GM18526 (cell line): ENCODE results near the gene CROCC.

Experiments
- POLR2A ChIP-seq: IDR thresholded peaks from 3 replicates; pipeline ENCODE4 v1.6.1; 2011; ENCODE audit not compliant: insufficient read length; ENCODE audit errors: extremely low read depth

Gene CROCC

DNA sequence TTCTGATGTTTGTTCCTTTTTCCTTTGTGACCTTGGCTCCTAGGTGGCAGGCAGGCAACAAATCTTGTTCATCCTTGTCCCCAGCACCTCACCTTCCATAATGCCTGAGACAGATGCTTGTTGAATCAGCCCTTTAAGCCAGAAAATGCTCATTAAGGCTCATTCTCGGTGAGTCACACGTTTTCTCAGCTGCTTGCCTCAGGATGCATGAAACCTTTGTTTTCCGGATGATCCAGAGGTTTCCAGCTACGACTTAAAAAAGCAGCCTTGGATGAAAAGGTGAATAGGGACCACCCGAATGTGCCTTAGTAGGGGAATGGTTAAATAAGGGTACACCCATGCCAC, 94.6 kb downstream of the CROCC start:
- TF ChIP-seq POLR2A, result no peak

DNA sequence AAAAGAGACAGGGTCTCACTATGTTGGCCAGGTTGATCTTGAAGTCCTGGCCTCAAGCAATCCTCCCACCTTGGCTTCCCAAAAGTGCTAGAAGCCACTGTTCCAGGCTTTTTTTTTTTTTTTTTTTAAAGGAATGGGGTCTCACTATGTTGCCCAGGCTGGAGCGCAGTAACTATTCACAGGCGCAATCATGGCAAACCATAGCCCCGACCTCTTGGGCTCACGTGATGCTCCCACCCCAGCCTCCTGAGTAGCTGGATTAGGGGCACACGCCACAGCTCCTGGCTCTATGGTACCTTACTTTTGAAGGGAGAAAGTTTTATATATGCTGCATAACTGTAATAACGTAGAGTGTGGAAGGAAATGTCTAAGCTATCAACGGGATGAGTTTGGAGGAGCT, 95.7 kb downstream of the CROCC start:
- TF ChIP-seq POLR2A, result no peak

DNA sequence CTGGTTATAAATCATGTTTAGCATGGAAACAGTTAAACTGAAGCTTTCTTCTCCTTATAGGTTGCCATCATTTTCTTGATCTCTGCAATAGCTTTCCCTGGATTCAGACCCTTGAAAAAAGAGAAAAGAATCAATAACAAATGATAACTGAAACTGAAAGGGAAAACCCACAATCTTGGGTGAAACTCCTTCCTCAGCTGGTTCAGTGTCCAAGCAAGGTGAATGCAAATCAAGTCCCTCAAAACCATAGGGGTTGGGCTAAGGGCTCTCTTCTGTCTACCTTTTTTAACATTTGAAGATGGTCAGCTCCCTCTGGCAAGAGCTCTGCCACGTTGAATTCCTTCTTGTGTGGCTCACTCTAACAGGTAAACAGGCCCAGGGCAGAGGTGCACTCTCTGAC, 97.1 kb downstream of the CROCC start:
- no peak for TF ChIP-seq POLR2A

DNA sequence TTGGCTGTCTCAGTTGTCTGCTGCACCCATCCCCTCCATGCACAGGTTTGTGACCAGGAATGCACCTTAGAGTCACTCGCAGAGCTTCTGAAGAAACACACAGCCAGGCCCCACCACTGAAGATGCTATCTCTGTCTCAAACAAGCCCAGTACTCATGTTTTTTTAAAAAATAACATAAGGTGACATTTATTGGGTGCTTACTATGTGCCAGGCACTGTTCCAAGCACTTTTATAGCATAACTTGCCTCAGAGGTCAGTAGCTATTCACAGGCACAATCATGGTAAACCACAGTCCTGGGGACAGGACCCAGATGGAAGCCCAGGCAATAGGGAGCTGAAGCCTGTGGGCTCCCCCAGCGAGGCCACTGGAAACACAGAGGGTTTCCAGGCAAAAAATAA, 98.8 kb downstream of the CROCC start:
- TF ChIP-seq POLR2A, result no peak

DNA sequence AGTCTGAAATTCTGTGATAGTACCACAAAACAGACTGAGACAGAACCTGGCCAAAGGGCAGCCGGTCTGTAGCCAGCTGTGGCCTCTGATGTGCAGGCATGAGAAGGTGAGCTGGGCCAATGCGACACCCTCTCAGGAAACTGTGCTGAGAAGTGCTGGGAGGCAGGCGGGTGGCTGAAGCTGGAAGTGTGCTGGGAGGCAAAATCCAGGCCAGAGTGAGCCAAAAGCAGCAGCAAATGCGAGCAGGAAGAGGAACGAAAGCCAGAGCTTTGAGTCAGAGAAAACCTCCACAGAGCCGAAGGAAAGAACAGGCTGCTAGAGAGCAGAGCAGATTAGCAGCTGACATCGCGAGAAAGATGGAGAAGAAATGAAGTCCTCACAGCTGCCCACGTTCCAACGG, 100.2 kb downstream of the CROCC start:
- no peak for TF ChIP-seq POLR2A
